Activated CD8-positive, alpha-beta T cell treated with anti-CD3 and anti-CD28 coated beads, Interleukin-2, amount 10 ng/mL, durations not matched to agents 7 days and 5 days (primary cell): Measurements from ENCODE around the gene TWF2. TPM values are rescaled to one million over a fixed set of nuclear protein-coding genes. Genes with fewer than 3 reads are reported as not detected.

ENCODE experiments used
- ATAC-seq: fragments of 150-1000 bp; cut with Tn5 transposase; one replicate; pipeline ENCODE4 v1.10.0; 2021; ENCODE audit warnings: moderate library complexity
- CTCF ChIA-PET: fragments of 350-600 bp; sonication (Branson Sonifier 250); formaldehyde crosslinking; loops from one replicate; lab custom pipeline; 2021; ENCODE audit warnings: antibody characterized with exemption; lab: Charles Lee
- POLR2A ChIA-PET: fragments of 350-600 bp; sonication (Branson Sonifier 250); formaldehyde crosslinking; loops from one replicate; lab custom pipeline; 2021; ENCODE audit warnings: antibody characterized with exemption; lab: Charles Lee
- DNase-seq: peaks from one replicate; pipeline ENCODE4 v3.0.0-alpha.2; 2020
- H3K27ac Mint-ChIP-seq: one replicate; pipeline ENCODE4 v1.8.0; 2021; ENCODE audit warnings: mild to moderate bottlenecking, mixed read lengths
- H3K27me3 Mint-ChIP-seq: one replicate; pipeline ENCODE4 v1.8.0; 2021; ENCODE audit warnings: low read depth, mixed read lengths
- H3K36me3 Mint-ChIP-seq: one replicate; pipeline ENCODE4 v1.8.0; 2021; ENCODE audit warnings: low read depth, mixed read lengths
- H3K4me1 Mint-ChIP-seq: one replicate; pipeline ENCODE4 v1.8.0; 2021; ENCODE audit warnings: low read depth, mixed read lengths
- H3K4me3 Mint-ChIP-seq: one replicate; pipeline ENCODE4 v1.8.0; 2021; ENCODE audit warnings: mild to moderate bottlenecking, mixed read lengths
- H3K9me3 Mint-ChIP-seq: one replicate; pipeline ENCODE4 v1.8.0; 2022; ENCODE audit warnings: mixed read lengths; ENCODE audit not compliant: insufficient read depth
- total RNA-seq, 2 experiments: library from RNA; stranded (reverse); gene quantifications; one replicate each; pipeline ENCODE4 v1.2.3, GENCODE V29; 2021

Gene TWF2
- total RNA-seq, 2 experiments from 2014 or later: 154 to 162 TPM

GRCh38 chr3:52259448-52259847 lies 20.5 kb upstream of the TWF2 start:
- H3K27ac Mint-ChIP-seq: peak overlapping the region; percentile 8
- POLR2A ChIA-PET: interaction anchor here (1.2 kb wide), 1 partner anchor 21 kb away, joined by 4 read pairs; the partner anchor contains the start of gene TWF2
- CTCF ChIA-PET: interaction anchor here (1.0 to 3.0 kb wide), 7 partner anchors 9 to 80 kb away, joined by 3 to 15 read pairs (median 6); no protein-coding TSS in a partner anchor
- no peaks in the 10 kb centered on the region for H3K9me3 Mint-ChIP-seq
- no peak overlapping the region for H3K4me3 Mint-ChIP-seq
- H3K36me3 Mint-ChIP-seq: peaks cover 97% of the 10 kb centered on the region
- H3K27me3 Mint-ChIP-seq: no peaks in the 10 kb centered on the region
- DNase-seq: no peak
- peaks cover 88% of the 10 kb centered on the region for H3K4me1 Mint-ChIP-seq
- no peak for ATAC-seq

GRCh38 chr3:52259035-52259434 lies 20.1 kb upstream of the TWF2 start:
- no peak overlapping the region for H3K4me3 Mint-ChIP-seq
- no peaks in the 10 kb centered on the region for H3K9me3 Mint-ChIP-seq
- H3K36me3 Mint-ChIP-seq: peaks cover 97% of the 10 kb centered on the region
- ATAC-seq (no peak), DNase-seq (no peak)
- no peaks in the 10 kb centered on the region for H3K27me3 Mint-ChIP-seq
- ChIA-PET CTCF (interaction anchor here (1.0 to 3.0 kb wide), 7 partner anchors 10 to 80 kb away, joined by 3 to 15 read pairs (median 5); partner anchors contain the start of gene WDR82), POLR2A (interaction anchor here (1.2 kb wide), 2 partner anchors 9 to 19 kb away, joined by 3 to 6 read pairs; partner anchors contain the start of gene WDR82)
- peak overlapping the region; percentile 8 for H3K27ac Mint-ChIP-seq
- peaks cover 88% of the 10 kb centered on the region for H3K4me1 Mint-ChIP-seq

- H3K9me3 Mint-ChIP-seq: no peaks in the 10 kb centered on the region
- DNase-seq (no peak), ATAC-seq (no peak)
- CTCF ChIA-PET: interaction anchor here (1.0 to 1.9 kb wide), 4 partner anchors 13 to 27 kb away, joined by 4 to 6 read pairs (median 5); partner anchors contain the start of gene WDR82
- H3K4me3 Mint-ChIP-seq: no peak overlapping the region
- H3K4me1 Mint-ChIP-seq: peaks cover 89% of the 10 kb centered on the region
- POLR2A ChIA-PET: interaction anchor here (0.6 to 1.2 kb wide), 5 partner anchors 8 to 20 kb away, joined by 3 to 6 read pairs (median 4); partner anchors contain the start of gene WDR82
- peak overlapping the region; percentile 36 for H3K27ac Mint-ChIP-seq
- no peaks in the 10 kb centered on the region for H3K27me3 Mint-ChIP-seq
- H3K36me3 Mint-ChIP-seq: peaks cover 97% of the 10 kb centered on the region
Observed at GRCh38 chr3:52257911-52258310, 19.0 kb upstream of the TWF2 start.

GRCh38 chr3:52256622-52257021 lies 17.7 kb upstream of the TWF2 start:
- Mint-ChIP-seq H3K4me1 (peaks cover 87% of the 10 kb centered on the region), H3K27ac (peak overlapping the region; percentile 99), H3K36me3 (peaks cover 96% of the 10 kb centered on the region), H3K4me3 (no peak overlapping the region), H3K27me3 (no peaks in the 10 kb centered on the region), H3K9me3 (no peaks in the 10 kb centered on the region)
- no peak for ATAC-seq
- ChIA-PET CTCF (interaction anchor here (0.9 to 4.8 kb wide), 8 partner anchors 10 to 82 kb away, joined by 3 to 44 read pairs (median 3); partner anchors contain the start of gene TWF2), POLR2A (interaction anchor here (1.6 to 20.7 kb wide), 2 partner anchors 17 to 26 kb away, joined by 5 to 400 read pairs; partner anchors contain the start of genes GLYCTK and WDR82)
- DNase-seq: no peak

- ChIA-PET CTCF (interaction anchor here (1.0 to 4.8 kb wide), 8 partner anchors 12 to 83 kb away, joined by 3 to 44 read pairs (median 3); partner anchors contain the start of gene TWF2), POLR2A (interaction anchor here (0.6 to 20.7 kb wide), 5 partner anchors 9 to 27 kb away, joined by 3 to 400 read pairs (median 5); partner anchors contain the start of genes GLYCTK and WDR82)
- Mint-ChIP-seq H3K27me3 (no peaks in the 10 kb centered on the region), H3K9me3 (no peaks in the 10 kb centered on the region), H3K27ac (peak overlapping the region; percentile 99), H3K4me1 (peaks cover 87% of the 10 kb centered on the region), H3K36me3 (peaks cover 95% of the 10 kb centered on the region), H3K4me3 (no peak overlapping the region)
- ATAC-seq: no peak
- DNase-seq: no peak
Observed at GRCh38 chr3:52256159-52256558, 17.2 kb upstream of the TWF2 start.

GRCh38 chr3:52254608-52255007 lies 15.7 kb upstream of the TWF2 start:
- CTCF ChIA-PET: interaction anchor here (0.7 to 4.8 kb wide), 7 partner anchors 9 to 1931 kb away, joined by 3 to 44 read pairs (median 13); no protein-coding TSS in a partner anchor
- POLR2A ChIA-PET: interaction anchor here (2.4 to 20.7 kb wide), 4 partner anchors 15 to 28 kb away, joined by 8 to 400 read pairs (median 27); partner anchors contain the start of genes GLYCTK, TWF2 and WDR82
- Mint-ChIP-seq H3K27me3 (no peaks in the 10 kb centered on the region), H3K27ac (peak overlapping the region; percentile 99), H3K36me3 (peaks cover 93% of the 10 kb centered on the region), H3K9me3 (no peaks in the 10 kb centered on the region), H3K4me3 (peak overlapping the region; percentile 77), H3K4me1 (peaks cover 91% of the 10 kb centered on the region)
- ATAC-seq (no peak), DNase-seq (no peak)

- H3K27ac Mint-ChIP-seq: peak overlapping the region; percentile 99
- CTCF ChIA-PET: interaction anchor here (0.7 to 6.8 kb wide), 16 partner anchors 7 to 87 kb away, joined by 3 to 66 read pairs (median 10); partner anchors contain the start of genes GLYCTK, TWF2 and WDR82
- peak overlapping the region; percentile 77 for H3K4me3 Mint-ChIP-seq
- peak; percentile 90 for DNase-seq
- no peaks in the 10 kb centered on the region for H3K27me3 Mint-ChIP-seq
- POLR2A ChIA-PET: interaction anchor here (0.8 to 20.7 kb wide), 8 partner anchors 10 to 33 kb away, joined by 4 to 400 read pairs (median 16); partner anchors contain the start of genes GLYCTK, TWF2 and WDR82
- ATAC-seq: peak; percentile 88
- H3K9me3 Mint-ChIP-seq: no peaks in the 10 kb centered on the region
- peaks cover 95% of the 10 kb centered on the region for H3K4me1 Mint-ChIP-seq
- peaks cover 93% of the 10 kb centered on the region for H3K36me3 Mint-ChIP-seq
Observed at GRCh38 chr3:52253314-52254304, 14.7 kb upstream of the TWF2 start.

GRCh38 chr3:52250122-52250521 lies 11.2 kb upstream of the TWF2 start:
- Mint-ChIP-seq H3K9me3 (no peaks in the 10 kb centered on the region), H3K27me3 (no peaks in the 10 kb centered on the region), H3K27ac (peak overlapping the region; percentile 82), H3K4me1 (peaks cover 85% of the 10 kb centered on the region), H3K4me3 (no peak overlapping the region), H3K36me3 (peaks cover 84% of the 10 kb centered on the region)
- POLR2A ChIA-PET: interaction anchor here (0.7 to 20.7 kb wide), 3 partner anchors 8 to 33 kb away, joined by 3 to 400 read pairs (median 7); partner anchors contain the start of genes GLYCTK and WDR82
- CTCF ChIA-PET: interaction anchor here (1.9 to 8.4 kb wide), 4 partner anchors 18 to 30 kb away, joined by 5 to 66 read pairs (median 31); partner anchors contain the start of gene WDR82
- DNase-seq: no peak
- ATAC-seq: no peak

- Mint-ChIP-seq H3K36me3 (peaks cover 80% of the 10 kb centered on the region), H3K27me3 (no peaks in the 10 kb centered on the region), H3K4me3 (no peak overlapping the region), H3K27ac (peak overlapping the region; percentile 82), H3K4me1 (peaks cover 85% of the 10 kb centered on the region), H3K9me3 (no peaks in the 10 kb centered on the region)
- DNase-seq: no peak
- ATAC-seq: no peak
- ChIA-PET CTCF (interaction anchor here (1.9 to 8.4 kb wide), 4 partner anchors 18 to 29 kb away, joined by 5 to 66 read pairs (median 31); partner anchors contain the start of gene WDR82), POLR2A (interaction anchor here (0.7 to 20.7 kb wide), 6 partner anchors 9 to 33 kb away, joined by 3 to 400 read pairs (median 8); partner anchors contain the start of genes GLYCTK, TWF2 and WDR82)
Observed at GRCh38 chr3:52249683-52250082, 10.7 kb upstream of the TWF2 start.

- Mint-ChIP-seq H3K4me3 (peak overlapping the region; percentile 92), H3K27me3 (no peaks in the 10 kb centered on the region), H3K9me3 (no peaks in the 10 kb centered on the region), H3K27ac (peak overlapping the region; percentile 82), H3K4me1 (peaks cover 85% of the 10 kb centered on the region), H3K36me3 (peaks cover 76% of the 10 kb centered on the region)
- ChIA-PET CTCF (interaction anchor here (1.0 to 8.4 kb wide), 6 partner anchors 9 to 90 kb away, joined by 3 to 66 read pairs (median 8); partner anchors contain the start of gene WDR82), POLR2A (interaction anchor here (0.9 to 20.7 kb wide), 8 partner anchors 9 to 308 kb away, joined by 3 to 400 read pairs (median 6); partner anchors contain the start of genes GLYCTK, RRP9, TWF2 and WDR82)
- DNase-seq (no peak), ATAC-seq (no peak)
Observed at GRCh38 chr3:52248816-52249547, 10.0 kb upstream of the TWF2 start.
